Stimulated activated CD8-positive, alpha-beta memory T cell treated with anti-CD3 and anti-CD28 coated beads, Interleukin-12 subunit alpha, Interleukin-12 subunit beta, amount 100 ng/mL, for 1 hour (primary cell): ENCODE results near the gene NEUROG1.

Experiments
- DNase-seq: peaks from one replicate; pipeline ENCODE4 v3.0.0-alpha.2; 2020; ENCODE audit warnings: low read depth

NEUROG1 gene

DNA sequence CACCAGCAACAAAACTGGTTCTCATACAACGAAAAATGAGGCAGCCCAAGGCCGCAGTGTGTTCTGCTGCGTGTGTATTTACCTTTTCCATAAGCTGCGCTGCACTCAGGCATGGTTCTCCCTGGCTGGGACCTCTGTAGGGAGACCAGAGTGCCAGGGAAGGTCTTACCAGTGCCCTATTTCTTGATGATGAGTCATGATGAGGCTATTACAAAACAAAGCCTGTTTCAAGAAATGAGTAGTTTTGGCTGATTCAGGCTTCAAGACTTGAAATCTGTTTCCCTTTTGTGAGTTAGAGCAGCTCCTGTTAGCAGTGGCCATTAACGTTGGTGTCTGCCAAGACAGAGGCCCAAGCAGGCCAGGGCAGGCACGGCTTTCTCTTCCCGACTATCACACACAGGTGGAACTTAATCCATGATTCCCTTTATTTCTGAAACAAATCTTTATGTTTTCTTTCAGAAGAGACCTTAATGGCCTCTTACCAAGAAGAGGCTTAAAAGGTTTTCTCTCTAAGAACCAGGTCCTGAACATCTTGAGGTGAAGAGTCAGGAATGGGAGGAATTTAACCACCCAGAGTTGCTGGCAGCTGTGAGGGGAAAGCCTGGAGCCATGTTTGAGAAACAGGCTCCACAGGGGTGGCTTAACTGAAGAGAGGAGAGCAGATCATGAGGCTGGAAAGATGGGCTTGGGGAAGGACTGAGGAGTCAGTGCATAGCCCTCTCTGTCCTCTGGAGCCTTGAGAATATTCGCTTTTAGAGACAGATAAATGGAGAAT, 42.2 kb downstream of the NEUROG1 start:
- DNase-seq = no peak

DNA sequence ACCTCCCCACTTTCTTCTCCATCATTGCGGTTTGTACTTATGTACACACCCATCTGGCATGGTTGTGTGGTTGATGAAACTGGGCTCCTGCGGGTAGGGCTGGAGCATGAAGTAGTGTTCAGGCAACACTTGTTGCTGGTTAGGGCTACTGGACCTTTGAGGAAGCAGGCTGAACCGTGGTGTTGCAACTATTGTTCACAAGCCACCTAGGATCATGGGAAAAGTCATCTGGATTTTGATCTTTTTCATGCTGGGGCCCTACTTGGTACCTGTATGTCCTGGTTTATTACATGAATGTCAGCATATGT, 43.5 kb downstream of the NEUROG1 start:
- DNase-seq = no peak

- DNase-seq = no peak
These were observed 44.0 kb downstream of the NEUROG1 start for GRCh38 chr5:135491552-135492318.

DNA sequence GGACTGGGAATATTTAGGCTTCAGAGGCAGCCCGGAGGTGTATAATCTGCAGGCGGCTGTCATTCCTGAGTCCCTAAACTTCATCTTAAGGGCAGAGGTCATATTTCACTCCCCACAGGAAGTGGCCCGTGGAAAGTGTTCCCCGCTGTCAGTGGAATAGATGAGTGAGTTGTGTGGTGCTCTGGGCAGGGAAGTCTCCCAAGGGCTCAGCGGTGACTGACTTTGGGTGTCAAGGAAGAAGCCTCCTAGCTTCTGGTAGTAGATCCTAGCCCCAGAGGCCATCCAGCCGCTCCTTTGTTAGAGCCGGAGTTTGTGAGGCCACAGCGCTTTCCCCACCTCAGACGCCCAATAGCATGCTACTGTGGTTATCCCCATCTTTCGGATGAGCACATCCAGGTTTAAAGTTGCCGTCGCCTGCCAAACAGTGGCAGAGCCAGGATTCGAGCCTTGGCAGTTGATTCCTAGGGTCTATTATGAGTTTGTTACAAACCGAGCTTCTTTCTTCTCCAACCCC, 44.7 kb downstream of the NEUROG1 start:
- DNase-seq = no peak

- DNase-seq = no peak
These were observed 45.3 kb downstream of the NEUROG1 start for GRCh38 chr5:135490245-135491037.

DNA sequence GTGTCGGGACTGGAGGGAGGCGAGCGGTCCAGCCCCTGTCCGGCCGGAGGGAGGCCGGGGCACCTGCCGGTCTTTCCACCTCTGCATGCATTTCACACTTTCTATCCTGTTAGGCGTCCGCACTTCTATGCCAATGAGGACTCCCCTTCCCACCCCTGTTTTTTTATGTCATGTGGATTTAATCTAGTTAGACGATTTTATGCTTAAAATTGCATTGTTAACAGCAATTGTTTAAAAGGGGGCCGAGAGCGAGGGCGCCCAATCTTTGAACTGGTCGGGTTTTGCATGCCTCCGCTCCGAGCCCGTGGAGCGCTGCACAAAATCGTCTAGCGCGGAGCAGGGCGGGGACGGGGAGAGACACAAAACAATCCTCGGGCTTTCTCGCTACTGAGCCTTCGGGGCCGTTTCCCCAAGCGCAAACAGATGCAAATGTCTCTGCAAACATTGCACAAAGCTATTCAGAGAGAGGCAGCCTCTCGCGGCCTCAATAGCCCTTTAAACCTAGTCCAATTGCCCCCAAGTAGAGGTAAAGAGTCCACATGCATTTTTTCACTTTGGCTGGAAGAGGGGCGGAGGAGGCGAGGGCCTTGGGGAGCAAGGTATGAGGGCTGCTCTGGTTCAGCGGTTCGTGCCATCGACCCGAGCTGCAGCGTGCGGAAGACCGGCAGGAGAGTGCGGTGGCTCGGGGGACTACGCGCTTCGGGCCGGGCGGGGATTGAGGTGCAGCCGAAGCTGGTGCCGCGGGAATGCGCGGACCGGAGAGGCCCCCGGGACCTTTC, 46.1 kb downstream of the NEUROG1 start:
- DNase-seq = no peak

DNA sequence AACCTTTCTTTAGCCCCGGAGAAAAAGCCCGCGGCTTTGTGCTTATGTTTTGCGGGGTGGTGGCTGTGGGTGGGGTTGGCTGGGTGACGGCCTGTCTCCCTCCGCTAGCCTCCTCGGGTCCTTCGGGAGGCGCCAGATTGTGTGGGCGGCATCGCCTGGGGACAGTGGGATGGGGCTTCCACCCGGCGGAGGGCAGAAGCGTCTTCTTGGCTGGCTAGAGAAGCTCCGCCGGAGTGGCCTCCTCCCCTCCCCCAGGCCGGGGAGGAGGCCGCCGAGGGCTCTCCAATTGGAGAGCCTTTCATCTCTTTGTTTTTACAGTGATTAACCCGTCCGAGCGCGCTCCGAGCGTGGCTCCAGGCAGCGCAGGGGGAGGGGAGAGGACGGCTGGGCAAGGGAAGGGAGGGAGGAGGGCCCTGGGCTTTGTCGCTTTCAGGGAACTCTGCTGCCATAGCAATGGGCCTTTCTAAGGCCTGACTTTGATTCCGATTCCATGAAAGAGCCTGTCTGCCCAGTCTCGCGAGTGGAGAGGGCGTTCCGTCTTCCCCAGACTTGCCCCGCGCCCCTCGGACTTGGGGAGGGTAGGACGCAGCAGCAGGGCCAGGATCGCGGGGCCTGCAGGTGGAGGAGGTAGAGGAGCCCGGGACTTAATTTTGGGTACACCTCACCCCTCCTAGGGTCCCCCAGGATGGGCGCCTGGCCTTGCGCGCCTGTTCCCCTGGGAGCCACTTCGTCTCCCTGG, 46.9 kb downstream of the NEUROG1 start:
- no peak for DNase-seq

GRCh38 chr5:135487839-135488514, 47.8 kb downstream of the NEUROG1 start:
- DNase-seq = no peak

DNA sequence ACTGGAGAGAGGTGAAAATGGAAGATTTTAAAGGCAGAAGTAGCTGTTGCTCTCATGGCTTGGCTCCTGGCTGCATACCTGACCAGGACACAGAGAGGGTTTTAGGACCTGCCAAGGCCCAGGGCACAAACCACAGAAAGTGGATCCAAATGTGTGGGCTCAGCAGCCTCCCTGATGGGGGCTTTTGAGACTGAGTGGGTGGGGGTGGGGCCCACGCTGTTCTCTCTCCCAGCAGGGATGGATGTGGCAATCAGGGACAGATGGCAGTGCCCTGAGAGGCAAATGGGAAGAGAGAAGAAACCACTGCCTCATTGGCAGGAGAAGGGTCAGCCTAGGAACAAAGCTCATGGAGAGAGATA, 48.7 kb downstream of the NEUROG1 start:
- DNase-seq = no peak

GRCh38 chr5:135486131-135487036, 49.4 kb downstream of the NEUROG1 start:
- no peak for DNase-seq

- DNase-seq = no peak
These were observed 51.1 kb downstream of the NEUROG1 start for GRCh38 chr5:135484674-135485086.
